ENCODE data around the gene TEX14. TPM values are rescaled to one million over a fixed set of nuclear protein-coding genes. Genes with fewer than 3 reads are reported as not detected.

The TEX14 gene
- total and polyA plus RNA-seq, 2 donors (not counting 3 experiments of a cell fraction or from before 2014, with no cell fraction given), result 0.10 TPM; not detected in 1

DNA sequence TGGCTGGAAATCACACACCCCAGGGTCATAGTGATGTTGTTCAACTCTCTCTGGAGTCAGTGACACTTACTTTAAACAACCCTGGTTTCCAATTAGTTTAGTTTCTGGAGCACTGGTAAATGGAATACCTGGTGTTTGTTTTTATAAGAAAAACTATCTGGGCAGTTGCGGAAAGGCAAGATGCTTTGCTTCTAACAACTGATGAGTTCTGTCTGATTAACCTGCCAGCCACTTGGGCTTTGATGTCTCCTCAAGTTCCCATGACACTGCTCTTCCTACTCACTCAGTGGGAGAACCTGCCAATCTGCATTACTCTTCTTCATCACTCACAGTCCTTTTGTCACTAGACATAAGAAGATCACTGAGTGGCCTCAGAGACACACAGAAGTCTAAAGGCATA is 98.7 kb downstream of the TEX14 start:
- dilution Hi-C loops (cut with MboI; ENCODE audit: extremely low pct_ligation_motif_present, low sequenced_read_pairs) (no loop called here), intact Hi-C loops (cut with micrococcal nuclease) (no loop called here)
- no peaks in the 10 kb centered on the region for H3K4me1 ChIP-seq (ENCODE audit: control insufficient read depth, extremely low read depth, insufficient read depth, low read length)
- H3K27ac ChIP-seq (ENCODE audit: insufficient read depth, low read depth, low read length), result no peak overlapping the region
- BruUV-seq (replicated peaks), result no TSS peak
- no peak overlapping the region for H3K4me2 ChIP-seq (ENCODE audit: insufficient read depth, low read length)
- no peak overlapping the region for H3K4me3 ChIP-seq (replicated peaks in 1 of 3; ENCODE audit: insufficient read depth in 1 of 3, low read depth in 1 of 3, low read length in 3 of 3)
- POLR2A ChIA-PET, result no interaction called here
- DNase-seq (ENCODE audit: low read depth, low spot score), result no peak
- H4K20me1 ChIP-seq (replicated peaks; ENCODE audit: control insufficient read depth, extremely low read depth, insufficient read depth, low read length), result no peaks in the 10 kb centered on the region
- no peaks in the 10 kb centered on the region for H3K79me2 ChIP-seq (ENCODE audit: control insufficient read depth, insufficient read depth, low read length)
- no peak overlapping the region for H3K9ac ChIP-seq (replicated peaks; ENCODE audit: extremely low read depth, insufficient read depth, low read length)
- no peak for FAIRE-seq
- H3K27me3 ChIP-seq (ENCODE audit: control insufficient read depth in 2 of 2, insufficient read depth in 2 of 2, low read length in 2 of 2), result peaks cover 2% of the 10 kb centered on the region in 2 experiments
- no peak overlapping the region for H2AFZ ChIP-seq (ENCODE audit: low read depth, low read length)
- no peaks in the 10 kb centered on the region for H3K36me3 ChIP-seq (ENCODE audit: control insufficient read depth in 2 of 2, extremely low read depth in 1 of 2, insufficient read depth in 2 of 2, low read length in 2 of 2)
- TF ChIP-seq POLR2A (IDR thresholded peaks at IDR 0.05; ENCODE audit: low read depth, low read length) (no peak), JUN (IDR thresholded peaks at IDR 0.05; ENCODE audit: borderline replicate concordance, insufficient read depth, insufficient read length, low read depth) (no peak), POLR2AphosphoS5 (IDR thresholded peaks at IDR 0.05; ENCODE audit: insufficient read depth, low read depth, low read length) (no peak)
- TF ChIP-seq, protein P1, sequence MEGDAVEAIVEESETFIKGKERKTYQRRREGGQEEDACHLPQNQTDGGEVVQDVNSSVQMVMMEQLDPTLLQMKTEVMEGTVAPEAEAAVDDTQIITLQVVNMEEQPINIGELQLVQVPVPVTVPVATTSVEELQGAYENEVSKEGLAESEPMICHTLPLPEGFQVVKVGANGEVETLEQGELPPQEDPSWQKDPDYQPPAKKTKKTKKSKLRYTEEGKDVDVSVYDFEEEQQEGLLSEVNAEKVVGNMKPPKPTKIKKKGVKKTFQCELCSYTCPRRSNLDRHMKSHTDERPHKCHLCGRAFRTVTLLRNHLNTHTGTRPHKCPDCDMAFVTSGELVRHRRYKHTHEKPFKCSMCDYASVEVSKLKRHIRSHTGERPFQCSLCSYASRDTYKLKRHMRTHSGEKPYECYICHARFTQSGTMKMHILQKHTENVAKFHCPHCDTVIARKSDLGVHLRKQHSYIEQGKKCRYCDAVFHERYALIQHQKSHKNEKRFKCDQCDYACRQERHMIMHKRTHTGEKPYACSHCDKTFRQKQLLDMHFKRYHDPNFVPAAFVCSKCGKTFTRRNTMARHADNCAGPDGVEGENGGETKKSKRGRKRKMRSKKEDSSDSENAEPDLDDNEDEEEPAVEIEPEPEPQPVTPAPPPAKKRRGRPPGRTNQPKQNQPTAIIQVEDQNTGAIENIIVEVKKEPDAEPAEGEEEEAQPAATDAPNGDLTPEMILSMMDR (IDR thresholded peaks at IDR 0.05; ENCODE audit: extremely low read depth in 1 of 2, insufficient read depth in 1 of 2, low read depth in 1 of 2, low read length in 2 of 2), result no peak
- no peaks in the 10 kb centered on the region for H3K9me3 ChIP-seq (replicated peaks; ENCODE audit: control insufficient read depth, insufficient read depth, low read length)
- CTCF ChIA-PET, result interaction anchor here (1.0 to 2.1 kb wide), 2 partner anchors 9 to 410 kb away, joined by 4 to 6 read pairs; no protein-coding TSS in a partner anchor
- no peaks in the 10 kb centered on the region for H3K9me1 ChIP-seq (replicated peaks; ENCODE audit: control insufficient read depth, extremely low read depth, insufficient read depth, low read length)

DNA sequence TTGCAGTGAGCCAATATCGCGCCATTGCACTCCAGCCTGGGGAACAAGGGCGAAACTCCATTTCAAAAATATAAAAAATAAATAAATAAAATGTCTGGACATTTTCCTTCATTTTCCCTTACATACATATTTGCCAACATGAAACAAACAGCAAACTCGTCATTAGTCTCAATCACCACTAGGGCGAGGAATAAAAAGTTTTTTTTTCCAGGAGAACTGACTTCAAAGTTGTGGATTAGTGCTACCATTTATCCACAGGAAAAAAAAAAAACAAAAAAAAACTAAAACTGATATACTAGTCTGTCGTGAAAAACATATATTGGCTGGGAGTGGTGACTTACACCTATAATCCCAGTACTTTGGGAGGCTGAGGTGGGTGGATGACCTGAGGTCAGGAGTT is 100.4 kb downstream of the TEX14 start:
- H3K27ac ChIP-seq (ENCODE audit: insufficient read depth, low read depth, low read length), result no peak overlapping the region
- no peak overlapping the region for H3K4me3 ChIP-seq (replicated peaks in 1 of 3; ENCODE audit: insufficient read depth in 1 of 3, low read depth in 1 of 3, low read length in 3 of 3)
- intact Hi-C loops (cut with micrococcal nuclease) (no loop called here), dilution Hi-C loops (cut with MboI; ENCODE audit: extremely low pct_ligation_motif_present, low sequenced_read_pairs) (no loop called here)
- POLR2A ChIA-PET, result interaction anchor here (0.8 kb wide), 1 partner anchor 51 kb away, joined by 5 read pairs; no protein-coding TSS in a partner anchor
- BruUV-seq (replicated peaks), result no TSS peak
- H3K4me2 ChIP-seq (ENCODE audit: insufficient read depth, low read length), result no peak overlapping the region
- no peak overlapping the region for H2AFZ ChIP-seq (ENCODE audit: low read depth, low read length)
- DNase-seq (ENCODE audit: low read depth, low spot score), result no peak
- peaks cover 2 to 6% of the 10 kb centered on the region in 2 experiments for H3K27me3 ChIP-seq (ENCODE audit: control insufficient read depth in 2 of 2, insufficient read depth in 2 of 2, low read length in 2 of 2)
- no peaks in the 10 kb centered on the region for H3K9me3 ChIP-seq (replicated peaks; ENCODE audit: control insufficient read depth, insufficient read depth, low read length)
- FAIRE-seq, result no peak
- TF ChIP-seq MYC (IDR thresholded peaks at IDR 0.05; ENCODE audit: low read depth, low read length) (no peak), FOS (IDR thresholded peaks at IDR 0.05; ENCODE audit: borderline replicate concordance, insufficient read depth, low read length) (no peak), EZH2 (IDR thresholded peaks at IDR 0.05; ENCODE audit: borderline replicate concordance, low read depth, low read length, severe bottlenecking) (no peak), POLR2AphosphoS5 (IDR thresholded peaks at IDR 0.05; ENCODE audit: insufficient read depth, low read depth, low read length) (no peak), GATA2 (IDR thresholded peaks at IDR 0.05; ENCODE audit: insufficient read depth, insufficient read length, low read depth, low read length) (no peak), POLR2A (IDR thresholded peaks at IDR 0.05; ENCODE audit: low read depth, low read length) (no peak), JUN (IDR thresholded peaks at IDR 0.05; ENCODE audit: borderline replicate concordance, insufficient read depth, insufficient read length, low read depth) (no peak)
- TF ChIP-seq, protein P2, sequence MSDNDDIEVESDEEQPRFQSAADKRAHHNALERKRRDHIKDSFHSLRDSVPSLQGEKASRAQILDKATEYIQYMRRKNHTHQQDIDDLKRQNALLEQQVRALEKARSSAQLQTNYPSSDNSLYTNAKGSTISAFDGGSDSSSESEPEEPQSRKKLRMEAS (IDR thresholded peaks at IDR 0.05; ENCODE audit: insufficient read depth, insufficient read length), result no peak
- TF ChIP-seq, protein P1 (IDR thresholded peaks at IDR 0.05; ENCODE audit: extremely low read depth in 1 of 2, insufficient read depth in 1 of 2, low read depth in 1 of 2, low read length in 2 of 2), result no peak
- no peaks in the 10 kb centered on the region for H3K4me1 ChIP-seq (ENCODE audit: control insufficient read depth, extremely low read depth, insufficient read depth, low read length)
- CTCF ChIA-PET, result interaction anchor here (0.9 to 2.1 kb wide), 3 partner anchors 8 to 413 kb away, joined by 3 to 6 read pairs (median 4); no protein-coding TSS in a partner anchor
- H3K79me2 ChIP-seq (ENCODE audit: control insufficient read depth, insufficient read depth, low read length), result no peaks in the 10 kb centered on the region
- H3K9me1 ChIP-seq (replicated peaks; ENCODE audit: control insufficient read depth, extremely low read depth, insufficient read depth, low read length), result no peaks in the 10 kb centered on the region
- H3K9ac ChIP-seq (replicated peaks; ENCODE audit: extremely low read depth, insufficient read depth, low read length), result no peak overlapping the region
- no peaks in the 10 kb centered on the region for H4K20me1 ChIP-seq (replicated peaks; ENCODE audit: control insufficient read depth, extremely low read depth, insufficient read depth, low read length)
- H3K36me3 ChIP-seq (ENCODE audit: control insufficient read depth in 2 of 2, extremely low read depth in 1 of 2, insufficient read depth in 2 of 2, low read length in 2 of 2), result no peaks in the 10 kb centered on the region

All from endothelial cell of umbilical vein (primary cell).